NCI-H526 (cell line): ENCODE measurements around the gene TRIO.
A peak's percentile ranks its signal among the peaks of the same experiment; 100 is the strongest.
"Not testable (repeated sequence)": the region's sequence is repeated elsewhere in the genome, so short reads cannot be mapped to it uniquely, and the experiment has no call there.

Experiments used
- DNase-seq, 2 experiments: peaks; one replicate each; lab custom pipeline; 2025; lab: John Stamatoyannopoulos, UW

Gene TRIO

DNA sequence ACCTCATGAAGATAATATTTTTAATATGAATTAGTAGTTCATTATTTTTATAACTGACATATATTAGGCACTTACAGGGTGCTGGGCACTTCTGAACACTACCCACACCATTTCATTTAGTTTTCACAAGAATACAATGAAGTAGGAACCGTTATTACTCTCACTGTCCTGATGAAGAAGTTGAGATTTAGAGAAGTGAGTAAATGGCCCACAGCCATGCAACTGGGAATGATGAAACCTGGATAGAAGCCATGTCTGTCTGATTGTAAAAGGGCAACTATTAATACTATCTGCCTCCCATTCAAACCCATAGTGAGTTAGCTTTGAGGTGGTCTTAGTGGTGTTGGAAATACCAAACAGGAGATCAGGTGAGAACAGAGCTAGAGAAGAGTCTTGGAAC, 408.9 kb downstream of the TRIO start:
- no peak for DNase-seq

DNA sequence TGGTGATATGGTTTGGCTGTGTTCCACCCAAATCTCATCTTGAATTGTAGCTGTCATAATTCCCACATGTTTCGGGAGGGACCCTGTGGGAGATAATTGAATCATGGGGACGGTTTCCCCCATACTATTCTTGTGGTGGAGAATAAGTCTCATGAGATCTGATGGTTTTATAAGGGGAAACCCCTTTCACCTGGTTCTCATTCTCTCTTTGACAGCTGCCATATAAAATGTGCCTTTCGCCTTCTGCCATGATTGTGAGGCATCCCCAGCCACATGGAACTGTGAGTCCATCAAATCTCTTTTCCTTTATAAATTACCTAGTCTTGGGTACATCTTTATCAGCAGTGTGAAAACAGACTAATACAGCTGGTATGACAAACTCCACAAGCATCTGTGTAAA, 411.1 kb downstream of the TRIO start:
- DNase-seq: not testable (repeated sequence)

DNA sequence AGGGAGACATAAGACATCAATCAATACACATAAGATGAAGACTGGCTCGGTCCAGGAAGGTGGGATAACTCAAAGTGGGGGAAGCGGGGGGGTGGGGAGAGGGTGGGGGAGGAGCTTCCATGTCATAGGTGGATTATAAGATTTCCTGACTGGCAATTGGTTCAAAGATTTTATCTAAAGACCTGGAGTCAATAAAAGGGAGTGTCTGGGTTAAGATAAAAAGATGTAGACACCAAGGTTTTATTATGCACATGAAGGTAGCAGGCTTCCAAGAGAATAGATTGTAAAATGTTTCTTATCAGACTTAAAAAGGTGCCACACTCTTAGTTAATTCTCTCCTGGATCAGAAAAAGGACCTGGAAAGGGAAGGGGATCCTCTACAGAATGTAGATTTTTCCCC, 412.9 kb downstream of the TRIO start:
- DNase-seq: no peak

DNA sequence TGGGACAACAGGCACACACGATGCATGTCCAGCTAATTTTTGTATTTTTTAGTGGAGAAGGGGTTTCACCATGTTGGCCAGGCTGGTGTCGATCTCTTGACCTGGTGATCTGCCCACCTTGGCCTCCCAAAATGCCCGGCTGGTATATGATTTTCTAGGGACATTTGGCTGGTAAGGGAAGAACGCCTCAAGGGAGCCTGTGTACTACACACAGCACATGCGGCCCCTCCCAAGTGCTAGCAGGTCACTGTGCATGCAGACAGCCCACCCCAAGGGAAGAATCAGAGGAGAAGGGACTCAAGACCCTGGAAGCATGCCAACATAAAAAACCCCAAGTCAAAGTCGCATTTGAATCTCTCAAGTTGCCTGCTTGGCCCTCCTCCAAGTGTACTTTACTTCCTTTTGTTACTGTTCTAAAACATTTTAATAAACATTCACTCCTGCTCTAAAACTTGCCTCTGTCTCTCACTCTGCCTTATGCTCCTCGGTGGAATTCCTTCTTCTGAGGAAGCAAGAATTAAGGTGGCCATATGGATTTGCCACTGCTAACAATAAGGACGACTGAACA, 414.1 kb downstream of the TRIO start:
- DNase-seq: no peak

DNA sequence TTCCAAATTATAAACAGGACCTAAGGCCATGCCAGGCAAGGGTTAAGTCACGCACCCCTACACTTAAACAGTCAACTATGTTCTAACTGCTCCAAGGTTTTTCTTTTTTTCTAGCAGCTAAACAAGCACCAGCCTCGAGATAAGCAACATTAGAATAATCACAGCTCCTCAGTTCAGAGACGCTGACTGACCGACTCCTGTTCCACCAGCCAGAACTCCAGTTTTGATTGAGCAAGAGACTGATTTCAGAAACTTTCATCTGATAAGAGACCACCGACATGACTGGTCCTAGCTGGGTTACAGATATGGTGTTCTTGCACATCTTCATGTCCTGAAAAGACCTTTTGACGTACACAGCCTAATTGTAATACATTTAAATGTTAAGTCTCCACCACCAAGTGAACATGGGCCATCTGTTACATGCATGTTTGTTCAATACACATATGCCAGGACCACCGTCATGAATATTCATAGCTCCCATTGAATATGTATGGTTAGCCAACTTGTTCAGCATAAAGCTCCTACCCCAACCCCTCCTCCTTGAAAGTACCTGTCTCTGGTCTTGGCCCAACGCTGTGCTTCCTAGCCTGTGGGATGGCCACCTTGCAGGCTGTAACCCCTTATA, 414.8 kb downstream of the TRIO start:
- peak in 1 of 2 experiments; percentile 15 for DNase-seq
